Kidney (tissue), 14 donors: Measurements from ENCODE around the gene KRT79. TPM values are rescaled to one million over a fixed set of nuclear protein-coding genes. Genes with fewer than 3 reads are reported as not detected.

ENCODE experiments used
- DNase-seq, 5 donors: peaks; one replicate each; pipeline ENCODE4 v3.0.0-alpha.2; 2013 to 2020
- FAIRE-seq: peaks from 2 replicates; lab custom pipeline; 2012; peaks lifted over from hg19 to GRCh38; lab: Jason Lieb, UNC
- H3K27ac ChIP-seq, 2 donors: one replicate each; pipeline ENCODE4 v1.7.0; 2013; ENCODE audit warnings: low read depth in 2 of 2, low read length in 2 of 2, inconsistent platforms in 1 of 2
- H3K27me3 ChIP-seq: one replicate; pipeline ENCODE4 v1.7.1; 2013; ENCODE audit warnings: low read length, inconsistent platforms; ENCODE audit not compliant: control insufficient read depth, insufficient read depth
- H3K36me3 ChIP-seq, 3 donors: one replicate each; pipeline versions ENCODE4 v1.7.0 to v1.7.1; 2013; ENCODE audit warnings: low read length in 3 of 3, control low read depth in 1 of 3, inconsistent platforms in 1 of 3; ENCODE audit not compliant: insufficient read depth in 3 of 3, control insufficient read depth in 2 of 3
- H3K4me1 ChIP-seq, 3 donors: one replicate each; pipeline versions ENCODE4 v1.7.0 to v1.7.1; 2013; ENCODE audit warnings: low read length in 3 of 3, inconsistent platforms in 1 of 3, low read depth in 1 of 3; ENCODE audit not compliant: control insufficient read depth in 2 of 3, insufficient read depth in 2 of 3
- H3K4me3 ChIP-seq, 3 donors: one replicate each; pipeline versions ENCODE4 v1.7.0 to v1.8.1; 2013; ENCODE audit warnings: low read length in 3 of 3, control low read depth in 1 of 3, inconsistent platforms in 1 of 3
- H3K9ac ChIP-seq, 3 donors: one replicate each; pipeline versions ENCODE4 v1.7.0 to v1.7.1; 2013; ENCODE audit warnings: low read length in 3 of 3, control low read depth in 1 of 3, inconsistent platforms in 1 of 3
- H3K9me3 ChIP-seq, 3 donors: one replicate each; pipeline versions ENCODE4 v1.7.0 to v1.7.1; 2013; ENCODE audit warnings: low read length in 3 of 3, control low read depth in 1 of 3, inconsistent platforms in 1 of 3; ENCODE audit not compliant: control insufficient read depth in 2 of 3, insufficient read depth in 1 of 3
- intact Hi-C: fragments of 100-400 bp; cut with DNase I; formaldehyde crosslinking; loops from one replicate; pipeline ENCODE4 v1.11.1; 2022
- polyA plus RNA-seq: library from polyadenylated mRNA; stranded (reverse); fragments of 350-450 nt; fragmentation: Illumina TruSeq; extraction: RNeasy Lipid Tissue Mini Kit (QIAGEN cat#74804); gene quantifications from one replicate; pipeline ENCODE4 v1.2.3, GENCODE V29; 2014; ENCODE audit warnings: low read depth, low replicate concordance; ENCODE audit not compliant: insufficient read depth
- total RNA-seq: library from RNA; stranded (reverse); fragmentation: NEBNext Ultra II Directional; extraction: Animal tissue kit (Norgen Biotek cat#: 25700); gene quantifications from one replicate; pipeline ENCODE4 v1.2.1, GENCODE V29; 2021
- TF ChIP-seq, protein P1 (sequence below): IDR thresholded peaks from 3 replicates; pipeline ENCODE4 v1.5.1; 2012; ENCODE audit warnings: mild to moderate bottlenecking, moderate library complexity, borderline replicate concordance; ENCODE audit not compliant: insufficient read depth; ENCODE audit errors: extremely low read depth
- donor health status: control.
- donor health status: control.
- donor health status: control.
- donor health status: control.
- donor health status: control.
- donor health status: DM: yes; HTN: yes; CAD: no.
- donor health status: Normal renal cell carcinoma (clear cell type).

KRT79 gene
- total and polyA plus RNA-seq, 2 donors from 2014 or later: not detected

GRCh38 chr12:52824741-52825410, 9.2 kb downstream of the KRT79 start:
- no peaks in the 10 kb centered on the region for H3K4me1 ChIP-seq
- no peaks in the 10 kb centered on the region for H3K9me3 ChIP-seq
- intact Hi-C loops: no loop called here
- H3K36me3 ChIP-seq: no peaks in the 10 kb centered on the region
- H3K27me3 ChIP-seq: no peaks in the 10 kb centered on the region
- FAIRE-seq (no peak), DNase-seq (no peak)
- TF ChIP-seq, protein P1, sequence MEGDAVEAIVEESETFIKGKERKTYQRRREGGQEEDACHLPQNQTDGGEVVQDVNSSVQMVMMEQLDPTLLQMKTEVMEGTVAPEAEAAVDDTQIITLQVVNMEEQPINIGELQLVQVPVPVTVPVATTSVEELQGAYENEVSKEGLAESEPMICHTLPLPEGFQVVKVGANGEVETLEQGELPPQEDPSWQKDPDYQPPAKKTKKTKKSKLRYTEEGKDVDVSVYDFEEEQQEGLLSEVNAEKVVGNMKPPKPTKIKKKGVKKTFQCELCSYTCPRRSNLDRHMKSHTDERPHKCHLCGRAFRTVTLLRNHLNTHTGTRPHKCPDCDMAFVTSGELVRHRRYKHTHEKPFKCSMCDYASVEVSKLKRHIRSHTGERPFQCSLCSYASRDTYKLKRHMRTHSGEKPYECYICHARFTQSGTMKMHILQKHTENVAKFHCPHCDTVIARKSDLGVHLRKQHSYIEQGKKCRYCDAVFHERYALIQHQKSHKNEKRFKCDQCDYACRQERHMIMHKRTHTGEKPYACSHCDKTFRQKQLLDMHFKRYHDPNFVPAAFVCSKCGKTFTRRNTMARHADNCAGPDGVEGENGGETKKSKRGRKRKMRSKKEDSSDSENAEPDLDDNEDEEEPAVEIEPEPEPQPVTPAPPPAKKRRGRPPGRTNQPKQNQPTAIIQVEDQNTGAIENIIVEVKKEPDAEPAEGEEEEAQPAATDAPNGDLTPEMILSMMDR: no peak
- no peak overlapping the region for H3K27ac ChIP-seq
- H3K4me3 ChIP-seq: no peak overlapping the region
- no peak overlapping the region for H3K9ac ChIP-seq

DNA sequence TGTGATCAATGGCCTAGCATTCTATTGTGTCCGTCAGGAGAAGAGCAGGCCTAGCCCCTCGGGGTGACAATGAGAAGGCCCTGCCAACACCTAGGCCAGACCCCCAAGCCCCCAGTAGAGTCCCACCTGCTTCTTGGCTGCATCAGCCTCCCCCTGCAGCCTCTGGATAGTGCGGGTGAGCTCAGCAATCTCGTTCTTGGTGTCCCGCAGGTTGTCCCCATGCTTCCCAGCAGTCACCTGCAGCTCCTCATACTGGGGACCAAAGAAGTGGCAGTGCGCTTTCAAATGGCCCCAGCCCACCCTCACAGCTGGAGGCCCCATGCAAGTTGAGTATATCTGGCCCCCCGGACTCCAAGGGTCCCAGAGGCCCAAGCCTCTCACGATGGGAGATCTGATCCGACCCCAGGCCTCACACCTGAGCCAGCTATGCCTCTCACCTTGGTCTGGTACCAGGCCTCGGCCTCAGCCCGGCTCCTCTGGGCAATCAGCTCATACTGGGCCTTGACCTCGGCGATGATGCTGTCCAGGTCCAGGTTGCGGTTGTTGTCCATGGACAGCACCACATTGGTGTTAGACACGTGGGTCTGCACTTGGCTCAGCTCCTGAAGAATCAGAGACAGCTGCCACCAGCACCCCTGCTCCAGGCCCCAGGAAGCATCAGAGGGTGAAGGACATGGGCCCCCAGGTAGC, 10.2 kb downstream of the KRT79 start:
- FAIRE-seq: no peak
- no peak overlapping the region for H3K4me3 ChIP-seq
- TF ChIP-seq, protein P1: no peak
- intact Hi-C loops: no loop called here
- no peaks in the 10 kb centered on the region for H3K9me3 ChIP-seq
- H3K9ac ChIP-seq: no peak overlapping the region
- no peaks in the 10 kb centered on the region for H3K4me1 ChIP-seq
- no peaks in the 10 kb centered on the region for H3K36me3 ChIP-seq
- no peak for DNase-seq
- H3K27ac ChIP-seq: no peak overlapping the region
- H3K27me3 ChIP-seq: no peaks in the 10 kb centered on the region

- Histone ChIP-seq H3K4me3 (no peak overlapping the region), H3K27ac (no peak overlapping the region), H3K9ac (no peak overlapping the region), H3K9me3 (no peaks in the 10 kb centered on the region), H3K36me3 (no peaks in the 10 kb centered on the region), H3K4me1 (no peaks in the 10 kb centered on the region), H3K27me3 (no peaks in the 10 kb centered on the region)
- no peak for FAIRE-seq
- DNase-seq: no peak
- TF ChIP-seq, protein P1: no peak
- intact Hi-C loops: no loop called here
Observed at GRCh38 chr12:52822771-52823510, 11.2 kb downstream of the KRT79 start.
